K562 (cell line): ENCODE data around the gene NEURL4. TPM values are rescaled to one million over a fixed set of nuclear protein-coding genes. Genes with fewer than 3 reads are reported as not detected.

ENCODE experiments used
- CLOCK ChIP-seq: fragments of 250-450 bp; sonication (Bioruptor Pico); IDR thresholded peaks from 2 replicates; pipeline ENCODE4 v1.4.0; 2020; ENCODE audit warnings: mild to moderate bottlenecking, moderate library complexity, borderline replicate concordance
- CREB3 ChIP-seq: fragments of 450-650 bp; conservative IDR thresholded peaks from 2 replicates; pipeline ENCODE4 v1.6.1; 2016; ENCODE audit warnings: missing genetic modification characterization, low read depth, mild to moderate bottlenecking, missing compliant biosample characterization, moderate library complexity
- DLX4 ChIP-seq: fragments of 250-450 bp; sonication (Bioruptor Pico); IDR thresholded peaks from 2 replicates; pipeline ENCODE4 v1.6.1; 2021; ENCODE audit warnings: mild to moderate bottlenecking
- EHMT2 ChIP-seq: fragments of 450-650 bp; IDR thresholded peaks from 2 replicates; pipeline ENCODE4 v1.6.1; 2018; ENCODE audit warnings: antibody characterized with exemption
- GMEB1 ChIP-seq: fragments of 250-450 bp; sonication (Bioruptor Pico); IDR thresholded peaks from 2 replicates; pipeline ENCODE4 v1.4.0; 2020; ENCODE audit warnings: mild to moderate bottlenecking
- HNRNPLL ChIP-seq: fragments of 200-400 bp; formaldehyde crosslinking; IDR thresholded peaks from 2 replicates; pipeline ENCODE4 v1.6.1; 2017; ENCODE audit warnings: low read length, low read depth, mild to moderate bottlenecking; ENCODE audit not compliant: poor library complexity, severe bottlenecking
- KAT7 ChIP-seq: sonication (generic); formaldehyde crosslinking; IDR thresholded peaks from 2 replicates; pipeline ENCODE4 v1.8.0; 2022; ENCODE audit warnings: missing genetic modification reagents, mild to moderate bottlenecking, borderline replicate concordance
- NCOA4 ChIP-seq: fragments of 450-650 bp; IDR thresholded peaks from 2 replicates; pipeline ENCODE4 v1.6.1; 2018; ENCODE audit warnings: mild to moderate bottlenecking; ENCODE audit not compliant: partially characterized antibody
- PCBP2 ChIP-seq: fragments of 200-400 bp; formaldehyde crosslinking; IDR thresholded peaks from 2 replicates; pipeline ENCODE4 v1.6.1; 2018; ENCODE audit warnings: low read length, low read depth, mild to moderate bottlenecking, moderate library complexity; ENCODE audit not compliant: poor library complexity, severe bottlenecking
- RB1 ChIP-seq: fragments of 450-650 bp; IDR thresholded peaks from 2 replicates; pipeline ENCODE4 v1.6.1; 2017; ENCODE audit warnings: low read depth, mild to moderate bottlenecking
- SNRNP70 ChIP-seq: fragments of 200-400 bp; formaldehyde crosslinking; optimal IDR thresholded peaks from 2 replicates; pipeline ENCODE3; 2017; ENCODE audit warnings: low read depth, low read length
- TAF9B ChIP-seq: fragments of 450-650 bp; IDR thresholded peaks from 2 replicates; pipeline ENCODE4 v1.6.1; 2018; ENCODE audit warnings: mild to moderate bottlenecking; ENCODE audit not compliant: partially characterized antibody
- TEAD1 ChIP-seq, 2 experiments: fragments of 450-650 bp in 1 of 2; sonication (generic) in 1 of 2; formaldehyde crosslinking; IDR thresholded peaks; 2 replicates each; pipeline versions ENCODE4 v1.4.0 to v1.8.0; 2020 to 2022; ENCODE audit warnings: mild to moderate bottlenecking in 2 of 2, missing genetic modification reagents in 1 of 2
- XRCC4 ChIP-seq: IDR thresholded peaks from one replicate; pipeline ENCODE4 v1.6.1; 2011; ENCODE audit not compliant: insufficient read depth, insufficient read length; ENCODE audit errors: extremely low read depth
- ZBTB12 ChIP-seq: fragments of 250-450 bp; sonication (Bioruptor Pico); IDR thresholded peaks from 2 replicates; pipeline ENCODE4 v1.4.0; 2020
- ZNF639 ChIP-seq, 2 experiments: fragments of 200-800 bp in 1 of 2; sonication (Bioruptor generic) in 1 of 2; sonication (generic) in 1 of 2; formaldehyde crosslinking in 1 of 2; IDR thresholded peaks in 1 of 2; conservative IDR thresholded peaks in 1 of 2; 2 replicates each; pipeline versions ENCODE4 v1.5.0 to v1.6.1; 2016 to 2020; ENCODE audit warnings: missing compliant biosample characterization in 1 of 2, missing genetic modification characterization in 1 of 2, missing genetic modification reagents in 1 of 2
- polyA plus RNA-seq, 8 experiments: library from polyadenylated mRNA; depleted of rRNA in 4 of 8; stranded (reverse) in 5 of 8; unstranded in 3 of 8; fragments of >200 nt; fragmentation: Nextera tagmentation in 2 of 8; fragmentation: Illumina TruSeq in 1 of 8; extraction: Ambion mirVana in 2 of 8; extraction: Trizol in 1 of 8; gene quantifications; 2 replicates each; pipeline versions ENCODE4 v1.2.1 to v1.2.3, GENCODE V29; 2011 to 2014; ENCODE audit warnings: inconsistent platforms in 1 of 8, missing spikeins in 1 of 8
- total RNA-seq, 7 experiments: library from RNA; depleted of rRNA in 6 of 7; stranded (reverse); fragments of >200 nt in 6 of 7; fragmentation: Illumina TruSeq in 2 of 7; extraction: Trizol in 2 of 7; gene quantifications; 2 replicates each; pipeline versions ENCODE4 v1.2.1 to v1.2.3, GENCODE V29; 2011 to 2021; ENCODE audit warnings: low replicate concordance in 1 of 7

Gene NEURL4
- total and polyA plus RNA-seq, 9 of the 15 experiments (the other 6 are each of a cell fraction or from before 2014, with no cell fraction given) = 0.08 to 37.4 (median 11.5) TPM

- peak in 1 of 2 experiments; percentile 97; a peak in 2 of 4 replicates for TF ChIP-seq ZNF639 (CRISPR knock-in tag; conservative IDR thresholded peaks at IDR 0.05 in 1 of 2, IDR thresholded peaks at IDR 0.05 in 1 of 2)
- no peak for TF ChIP-seq CREB3 (tag)
- peak; percentile 78; the same call in 1 of the 2 replicates for TF ChIP-seq KAT7 (CRISPR knock-in tag)
- TF ChIP-seq RB1 = peak; percentile 79; the same call in 1 of the 2 replicates
- 0 out of 4 replicates have a peak, but pooled peaks of 1 of the 2 experiments have one; percentile 21 for TF ChIP-seq TEAD1 (CRISPR knock-in tag; IDR thresholded peaks at IDR 0.05)
- TF ChIP-seq GMEB1 = peak; percentile 65
- TF ChIP-seq DLX4 = no peak
- no peak for TF ChIP-seq HNRNPLL
- peak; percentile 92 for TF ChIP-seq EHMT2
- no peak for TF ChIP-seq NCOA4
- TF ChIP-seq CLOCK (CRISPR knock-in tag) = no peak
- TF ChIP-seq XRCC4 = no peak
- TF ChIP-seq PCBP2 = no peak
- TF ChIP-seq TAF9B = no peak
- TF ChIP-seq ZBTB12 (CRISPR knock-in tag) = peak; percentile 86
- TF ChIP-seq SNRNP70 = no peak
These were observed 14.2 kb downstream of the NEURL4 start, which contains the start of gene GPS2 (continued) for GRCh38 chr17:7314719-7315569.
